Activated T-cell treated with anti-CD3 and anti-CD28 coated beads, Interleukin-2, amount 50 U/mL, for 48 hours (primary cell): Measurements from ENCODE around the gene RANBP3.

ENCODE experiments used
- DNase-seq, 2 experiments: peaks; one replicate each; pipeline ENCODE4 v3.0.0-alpha.2; 2020

Gene RANBP3

GRCh38 chr19:5943623-5944022 lies 34.3 kb downstream of the RANBP3 start:
- DNase-seq = no peak

- no peak for DNase-seq
Measured at GRCh38 chr19:5943045-5943444, 34.9 kb downstream of the RANBP3 start.

- no peak for DNase-seq
Measured at GRCh38 chr19:5941673-5942072, 36.3 kb downstream of the RANBP3 start.

GRCh38 chr19:5940260-5941208 lies 37.4 kb downstream of the RANBP3 start:
- DNase-seq = no peak

GRCh38 chr19:5937550-5937949 lies 40.4 kb downstream of the RANBP3 start:
- no peak for DNase-seq

- DNase-seq = no peak
Measured at GRCh38 chr19:5936292-5936592, 41.7 kb downstream of the RANBP3 start.

- DNase-seq = no peak
Measured at GRCh38 chr19:5935473-5936291, 42.3 kb downstream of the RANBP3 start.

GRCh38 chr19:5934774-5935472 lies 43.0 kb downstream of the RANBP3 start:
- no peak for DNase-seq

GRCh38 chr19:5934069-5934401 lies 43.9 kb downstream of the RANBP3 start:
- no peak for DNase-seq

GRCh38 chr19:5933391-5934068 lies 44.4 kb downstream of the RANBP3 start:
- DNase-seq = no peak

- no peak for DNase-seq
Measured at GRCh38 chr19:5932609-5933262, 45.2 kb downstream of the RANBP3 start.

- no peak for DNase-seq
Measured at GRCh38 chr19:5932146-5932545, 45.8 kb downstream of the RANBP3 start.

- DNase-seq = no peak
Measured at GRCh38 chr19:5931251-5931650, 46.7 kb downstream of the RANBP3 start.

GRCh38 chr19:5929625-5930024 lies 48.3 kb downstream of the RANBP3 start:
- DNase-seq = no peak

- no peak for DNase-seq
Measured at GRCh38 chr19:5929179-5929578, 48.8 kb downstream of the RANBP3 start.

- no peak for DNase-seq
Measured at GRCh38 chr19:5927441-5927821, 50.5 kb downstream of the RANBP3 start.

- no peak for DNase-seq
Measured at GRCh38 chr19:5926641-5927440, 51.1 kb downstream of the RANBP3 start.

GRCh38 chr19:5925830-5926427 lies 52.0 kb downstream of the RANBP3 start:
- no peak for DNase-seq

GRCh38 chr19:5923356-5923755 lies 54.6 kb downstream of the RANBP3 start:
- no peak for DNase-seq

- no peak for DNase-seq
Measured at GRCh38 chr19:5922161-5922545, 55.8 kb downstream of the RANBP3 start.

GRCh38 chr19:5921516-5922160 lies 56.3 kb downstream of the RANBP3 start:
- no peak for DNase-seq
